ENCODE data around the gene SLPI.

Gene SLPI

GRCh38 chr20:45275338-45275737 lies 21.0 kb upstream of the SLPI start:
- DNase-seq (ENCODE audit: low spot score) = no peak

- no peak for DNase-seq (ENCODE audit: low spot score)
Observed at GRCh38 chr20:45269754-45270270, 15.4 kb upstream of the SLPI start.

- DNase-seq (ENCODE audit: low spot score) = no peak
Observed at GRCh38 chr20:45269056-45269455, 14.7 kb upstream of the SLPI start.

GRCh38 chr20:45268531-45268930 lies 14.2 kb upstream of the SLPI start:
- no peak for DNase-seq (ENCODE audit: low spot score)

GRCh38 chr20:45266977-45267376 lies 12.6 kb upstream of the SLPI start:
- DNase-seq (ENCODE audit: low spot score) = no peak

- DNase-seq (ENCODE audit: low spot score) = no peak
Observed at GRCh38 chr20:45263556-45264266, 9.3 kb upstream of the SLPI start.

- DNase-seq (ENCODE audit: low spot score) = no peak
Observed at GRCh38 chr20:45258664-45259063, 4.3 kb upstream of the SLPI start.

GRCh38 chr20:45258259-45258658 lies 3.9 kb upstream of the SLPI start:
- no peak for DNase-seq (ENCODE audit: low spot score)

GRCh38 chr20:45257711-45258110 lies 3.3 kb upstream of the SLPI start:
- DNase-seq (ENCODE audit: low spot score) = no peak

GRCh38 chr20:45257161-45257560 lies 2.8 kb upstream of the SLPI start:
- no peak for DNase-seq (ENCODE audit: low spot score)

GRCh38 chr20:45253261-45253660 lies 1.1 kb downstream of the SLPI start:
- no peak for DNase-seq (ENCODE audit: low spot score)

GRCh38 chr20:45251884-45252560 lies 2.3 kb downstream of the SLPI start:
- DNase-seq (ENCODE audit: low spot score) = no peak

- DNase-seq (ENCODE audit: low spot score) = no peak
Observed at GRCh38 chr20:45248609-45249008, 5.8 kb downstream of the SLPI start.

- DNase-seq (ENCODE audit: low spot score) = no peak
Observed at GRCh38 chr20:45247865-45248264, 6.5 kb downstream of the SLPI start.

GRCh38 chr20:45246109-45246508 lies 8.3 kb downstream of the SLPI start:
- no peak for DNase-seq (ENCODE audit: low spot score)

GRCh38 chr20:45238139-45238538 lies 16.2 kb downstream of the SLPI start:
- DNase-seq (ENCODE audit: low spot score) = no peak

GRCh38 chr20:45235995-45236394 lies 18.4 kb downstream of the SLPI start:
- no peak for DNase-seq (ENCODE audit: low spot score)

- no peak for DNase-seq (ENCODE audit: low spot score)
Observed at GRCh38 chr20:45230631-45231030, 23.7 kb downstream of the SLPI start.

- DNase-seq (ENCODE audit: low spot score) = no peak
Observed at GRCh38 chr20:45229264-45230056, 24.9 kb downstream of the SLPI start.

GRCh38 chr20:45226287-45226686 lies 28.1 kb downstream of the SLPI start:
- DNase-seq (ENCODE audit: low spot score) = no peak

GRCh38 chr20:45223136-45223535 lies 31.2 kb downstream of the SLPI start:
- no peak for DNase-seq (ENCODE audit: low spot score)

GRCh38 chr20:45221076-45221475 lies 33.3 kb downstream of the SLPI start, which contains the start of gene SEMG2:
Gene SEMG2 (plus strand): TSS chr20:45221373. CDS start chr20:45221390, 17 bp downstream.
- DNase-seq (ENCODE audit: low spot score) = no peak

GRCh38 chr20:45218636-45219035 lies 35.7 kb downstream of the SLPI start:
- DNase-seq (ENCODE audit: low spot score) = no peak

Data from hepatic stellate cell (primary cell).